Measurements from ENCODE around the gene CNPY3. TPM values are rescaled to one million over a fixed set of nuclear protein-coding genes. Genes with fewer than 3 reads are reported as not detected.

CNPY3 gene
- total and polyA plus RNA-seq, 4 donors, result 20.5 to 60.3 (median 43.2) TPM

- Histone ChIP-seq H3K27ac (ENCODE audit: low read depth, low read length) (peak overlapping the region; percentile 79), H3K9me3 (ENCODE audit: control insufficient read depth, insufficient read depth, low read length) (no peaks in the 10 kb centered on the region), H3K4me1 (ENCODE audit: control insufficient read depth, insufficient read depth, low read length) (peaks cover 30% of the 10 kb centered on the region), H3K36me3 (ENCODE audit: control insufficient read depth, insufficient read depth, low read length) (peaks cover 24% of the 10 kb centered on the region), H3K27me3 (ENCODE audit: control insufficient read depth, insufficient read depth, low read length) (no peaks in the 10 kb centered on the region), H3K4me3 (ENCODE audit: low read depth, low read length) (peak overlapping the region; percentile 69)
- WGBS (ENCODE audit: insufficient coverage), result 14% methylated on average over 12 of the region's 13 CpGs
- DNase-seq (ENCODE audit: low read depth in 4 of 6, low spot score in 6 of 6), result peak in 2 of 6 donors; percentile 17 to 40
Measured at GRCh38 chr6:42984924-42985475, 55.7 kb downstream of the CNPY3 start.

GRCh38 chr6:42987533-42988451 is 58.5 kb downstream of the CNPY3 start:
- H3K27me3 ChIP-seq (ENCODE audit: control insufficient read depth, insufficient read depth, low read length), result no peaks in the 10 kb centered on the region
- H3K4me3 ChIP-seq (ENCODE audit: low read depth, low read length), result no peak overlapping the region
- peaks cover 27% of the 10 kb centered on the region for H3K36me3 ChIP-seq (ENCODE audit: control insufficient read depth, insufficient read depth, low read length)
- H3K9me3 ChIP-seq (ENCODE audit: control insufficient read depth, insufficient read depth, low read length), result no peaks in the 10 kb centered on the region
- no peak overlapping the region for H3K27ac ChIP-seq (ENCODE audit: low read depth, low read length)
- DNase-seq (ENCODE audit: low read depth in 4 of 6, low spot score in 6 of 6), result no peak
- H3K4me1 ChIP-seq (ENCODE audit: control insufficient read depth, insufficient read depth, low read length), result peaks cover 26% of the 10 kb centered on the region
- WGBS (ENCODE audit: insufficient coverage), result 75% methylated on average over 3 of the region's 5 CpGs

- H3K27ac ChIP-seq (ENCODE audit: low read depth, low read length), result no peak overlapping the region
- peaks cover 21% of the 10 kb centered on the region for H3K4me1 ChIP-seq (ENCODE audit: control insufficient read depth, insufficient read depth, low read length)
- no peak for DNase-seq (ENCODE audit: low read depth in 4 of 6, low spot score in 6 of 6)
- no peak overlapping the region for H3K4me3 ChIP-seq (ENCODE audit: low read depth, low read length)
- H3K27me3 ChIP-seq (ENCODE audit: control insufficient read depth, insufficient read depth, low read length), result no peaks in the 10 kb centered on the region
- no peaks in the 10 kb centered on the region for H3K9me3 ChIP-seq (ENCODE audit: control insufficient read depth, insufficient read depth, low read length)
- peaks cover 30% of the 10 kb centered on the region for H3K36me3 ChIP-seq (ENCODE audit: control insufficient read depth, insufficient read depth, low read length)
- WGBS (ENCODE audit: insufficient coverage), result 80% methylated on average over 1 of the region's 1 CpG
Measured at GRCh38 chr6:42988486-42989020, 59.3 kb downstream of the CNPY3 start.

Other genes starting within 250 kb of the CNPY3 start
- gene PRPH2, start 206.9 kb upstream of the CNPY3 start, total RNA-seq, result 1 to 10 TPM; 5.8 to 9.0 TPM
- gene PRPH2, start 206.9 kb upstream of the CNPY3 start, polyA plus RNA-seq (ENCODE audit: insufficient read length in 2 of 2), result 1 to 10 TPM; 5.1 to 7.3 TPM
- 10 to 100 TPM; 32.8 to 35.8 TPM for gene TBCC, start 183.4 kb upstream of the CNPY3 start, total RNA-seq
- gene TBCC, start 183.4 kb upstream of the CNPY3 start, polyA plus RNA-seq (ENCODE audit: insufficient read length in 2 of 2), result 10 to 100 TPM; 24.3 to 26.1 TPM
- 10 to 100 TPM; 13.1 to 17.0 TPM for gene BICRAL, start 147.4 kb upstream of the CNPY3 start, total RNA-seq
- gene BICRAL, start 147.4 kb upstream of the CNPY3 start, polyA plus RNA-seq (ENCODE audit: insufficient read length in 2 of 2), result 10 to 100 TPM; 13.7 to 14.0 TPM
- 100 to 1,000 TPM; 105 to 117 TPM for gene RPL7L1, start 49.9 kb upstream of the CNPY3 start, total RNA-seq
- 100 to 1,000 TPM; 105 to 111 TPM for gene RPL7L1, start 49.9 kb upstream of the CNPY3 start, polyA plus RNA-seq (ENCODE audit: insufficient read length in 2 of 2)
- gene PTCRA, start 13.4 kb upstream of the CNPY3 start, total RNA-seq, result under 1 TPM in 1 of 2 donors, not detected in 1; 0.50 TPM
- gene PTCRA, start 13.4 kb upstream of the CNPY3 start, polyA plus RNA-seq (ENCODE audit: insufficient read length in 2 of 2), result under 1 TPM in 1 of 2 donors, not detected in 1; 0.29 TPM
- gene GNMT, start 31.3 kb downstream of the CNPY3 start, total RNA-seq, result under 1 TPM; 0.20 to 0.99 TPM
- 1 to 10 TPM; 2.6 to 5.1 TPM for gene GNMT, start 31.3 kb downstream of the CNPY3 start, polyA plus RNA-seq (ENCODE audit: insufficient read length in 2 of 2)
- 10 to 100 TPM; 17.7 to 21.1 TPM for gene PEX6, start 49.7 kb downstream of the CNPY3 start, total RNA-seq
- 10 to 100 TPM; 26.7 to 29.5 TPM for gene PEX6, start 49.7 kb downstream of the CNPY3 start, polyA plus RNA-seq (ENCODE audit: insufficient read length in 2 of 2)
- 10 to 100 TPM; 42.9 to 56.6 TPM for gene PPP2R5D, start 55.1 kb downstream of the CNPY3 start, total RNA-seq
- 10 to 100 TPM; 80.3 to 86.8 TPM for gene PPP2R5D, start 55.1 kb downstream of the CNPY3 start, polyA plus RNA-seq (ENCODE audit: insufficient read length in 2 of 2)
- gene MEA1, start 84.5 kb downstream of the CNPY3 start, total RNA-seq, result 100 to 1,000 TPM in 1 of 2 donors, 10 to 100 TPM in 1; 31.5 to 106 TPM
- gene MEA1, start 84.5 kb downstream of the CNPY3 start, polyA plus RNA-seq (ENCODE audit: insufficient read length in 2 of 2), result 100 to 1,000 TPM; 105 to 109 TPM
- gene KLHDC3, start 84.8 kb downstream of the CNPY3 start, total RNA-seq, result 100 to 1,000 TPM; 106 to 121 TPM
- gene KLHDC3, start 84.8 kb downstream of the CNPY3 start, polyA plus RNA-seq (ENCODE audit: insufficient read length in 2 of 2), result 100 to 1,000 TPM; 133 to 136 TPM
- 10 to 100 TPM; 51.8 to 71.2 TPM for gene RRP36, start 92.1 kb downstream of the CNPY3 start, total RNA-seq
- 10 to 100 TPM; 71.7 to 74.4 TPM for gene RRP36, start 92.1 kb downstream of the CNPY3 start, polyA plus RNA-seq (ENCODE audit: insufficient read length in 2 of 2)
- gene CUL7, start 124.4 kb downstream of the CNPY3 start, total RNA-seq, result 10 to 100 TPM; 15.2 to 36.1 TPM
- gene CUL7, start 124.4 kb downstream of the CNPY3 start, polyA plus RNA-seq (ENCODE audit: insufficient read length in 2 of 2), result 10 to 100 TPM; 21.1 to 24.4 TPM
- 10 to 100 TPM; 11.8 to 29.7 TPM for gene MRPL2, start 130.0 kb downstream of the CNPY3 start, total RNA-seq
- gene MRPL2, start 130.0 kb downstream of the CNPY3 start, polyA plus RNA-seq (ENCODE audit: insufficient read length in 2 of 2), result 10 to 100 TPM; 50.3 to 57.1 TPM
- gene KLC4, start 130.2 kb downstream of the CNPY3 start, total RNA-seq, result 10 to 100 TPM; 23.4 to 49.9 TPM
- 10 to 100 TPM; 42.8 to 77.4 TPM for gene KLC4, start 130.2 kb downstream of the CNPY3 start, polyA plus RNA-seq (ENCODE audit: insufficient read length in 2 of 2)
- gene PTK7, start 146.8 kb downstream of the CNPY3 start, total RNA-seq, result 100 to 1,000 TPM in 1 of 2 donors, 10 to 100 TPM in 1; 43.7 to 126 TPM
- 10 to 100 TPM; 61.9 to 89.6 TPM for gene PTK7, start 146.8 kb downstream of the CNPY3 start, polyA plus RNA-seq (ENCODE audit: insufficient read length in 2 of 2)
- gene SRF, start 241.8 kb downstream of the CNPY3 start, total RNA-seq, result 10 to 100 TPM in 1 of 2 donors, 1 to 10 TPM in 1; 6.8 to 17.7 TPM
- gene SRF, start 241.8 kb downstream of the CNPY3 start, polyA plus RNA-seq (ENCODE audit: insufficient read length in 2 of 2), result 10 to 100 TPM; 20.2 to 21.7 TPM

Data from spinal cord (tissue), 10 donors.